Measurements from ENCODE around the gene PIP4K2C.
A peak's percentile ranks its signal among the peaks of the same experiment; 100 is the strongest.

Gene PIP4K2C

DNA sequence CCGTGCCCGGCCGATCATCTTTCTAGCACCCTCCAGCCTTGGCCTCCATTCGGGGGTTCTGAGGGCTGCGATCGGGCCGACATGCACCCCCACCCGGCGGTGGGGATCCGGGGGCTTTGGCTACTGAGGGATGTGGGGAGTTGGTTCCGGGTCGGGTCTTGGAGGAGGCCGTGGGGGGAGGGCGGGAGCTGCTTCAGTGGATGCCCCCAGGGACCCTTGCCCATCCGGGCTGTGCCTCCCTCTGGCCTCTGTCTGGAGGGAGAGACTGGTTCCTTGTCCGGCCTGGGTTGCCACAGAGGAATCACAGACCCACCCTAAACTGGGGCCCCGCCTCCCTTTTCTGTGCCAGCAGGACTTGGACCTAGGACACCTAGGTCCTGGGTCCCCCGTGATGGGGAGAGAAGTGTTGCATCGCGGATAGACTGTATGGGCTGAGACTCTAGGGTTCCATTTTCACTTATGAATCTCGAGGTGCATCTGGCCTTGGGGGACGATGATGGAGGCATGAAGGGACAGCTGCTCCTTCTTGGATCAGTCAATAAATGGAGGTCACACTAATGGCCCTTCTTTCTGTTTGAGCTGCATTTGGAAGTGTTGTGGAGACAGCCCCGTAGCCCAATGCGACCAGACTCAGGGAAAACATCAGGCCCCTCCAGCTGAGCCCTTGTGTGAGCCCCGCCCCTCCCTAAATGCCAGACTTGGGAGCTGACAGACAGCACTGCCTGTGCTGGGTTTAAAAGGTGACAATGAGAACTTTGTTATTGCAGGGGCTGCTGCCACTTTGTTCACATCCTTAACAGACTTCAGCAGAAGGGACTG, 14.2 kb downstream of the PIP4K2C start:
- FAIRE-seq (no peak), DNase-seq (ENCODE audit: insufficient read length, low spot score) (no peak)
- peak; percentile 44; the same call in 1 of the 2 replicates for TF ChIP-seq POLR2A (IDR thresholded peaks at IDR 0.05; ENCODE audit: low read depth, low read length)

DNA sequence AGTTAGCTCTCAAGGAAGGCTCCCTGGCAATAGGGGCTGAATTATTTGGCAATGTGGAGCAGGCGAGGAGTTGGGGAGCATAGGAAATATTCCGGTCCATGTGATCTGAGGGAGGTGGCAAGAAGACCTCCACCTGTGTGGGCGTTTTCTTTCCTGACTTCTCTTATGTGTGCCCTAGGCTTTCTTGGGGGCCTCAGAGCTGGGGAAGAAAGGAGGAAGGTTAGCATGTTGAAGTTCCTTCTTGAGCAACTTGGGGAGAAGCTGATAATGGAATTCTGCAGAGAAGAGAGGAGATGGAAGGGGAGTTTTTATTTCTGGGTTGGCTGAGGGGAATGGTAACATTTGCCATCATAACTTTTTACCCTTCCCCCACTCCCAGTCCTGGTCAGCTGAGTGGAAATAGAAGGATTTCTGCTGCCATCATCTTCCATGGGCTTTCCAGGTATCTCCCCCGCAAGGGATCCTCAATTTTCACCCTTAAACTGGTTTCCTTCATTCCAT, 14.9 kb downstream of the PIP4K2C start:
- TF ChIP-seq POLR2A (IDR thresholded peaks at IDR 0.05; ENCODE audit: low read depth, low read length) = no peak
- no peak for FAIRE-seq
- no peak for DNase-seq (ENCODE audit: insufficient read length, low spot score)

DNA sequence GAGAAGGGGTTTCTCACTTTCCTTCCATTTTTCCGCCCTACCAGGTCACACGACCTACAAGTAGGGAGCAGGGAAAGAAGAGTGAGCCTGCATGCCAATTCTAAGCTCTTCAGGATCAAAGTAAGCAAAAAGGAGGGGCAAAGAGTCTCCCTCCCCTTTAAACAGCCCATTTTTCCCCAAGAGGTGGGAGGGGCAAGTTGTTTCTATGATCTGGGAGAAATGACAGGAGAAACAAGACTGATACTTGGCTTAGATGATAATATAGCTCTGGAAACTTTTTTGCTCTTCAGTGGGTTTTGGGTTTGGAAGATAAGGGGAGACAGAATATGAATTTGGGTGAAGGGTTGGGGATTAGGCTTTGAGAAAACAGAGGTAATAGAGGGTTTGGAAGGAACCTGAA, 15.4 kb downstream of the PIP4K2C start:
- DNase-seq (ENCODE audit: insufficient read length, low spot score) (no peak), FAIRE-seq (no peak)
- TF ChIP-seq POLR2A (IDR thresholded peaks at IDR 0.05; ENCODE audit: low read depth, low read length) = no peak

GRCh38 chr12:57606821-57607220, 15.8 kb downstream of the PIP4K2C start:
- DNase-seq (ENCODE audit: insufficient read length, low spot score) (no peak), FAIRE-seq (no peak)
- no peak for TF ChIP-seq POLR2A (IDR thresholded peaks at IDR 0.05; ENCODE audit: low read depth, low read length)

DNA sequence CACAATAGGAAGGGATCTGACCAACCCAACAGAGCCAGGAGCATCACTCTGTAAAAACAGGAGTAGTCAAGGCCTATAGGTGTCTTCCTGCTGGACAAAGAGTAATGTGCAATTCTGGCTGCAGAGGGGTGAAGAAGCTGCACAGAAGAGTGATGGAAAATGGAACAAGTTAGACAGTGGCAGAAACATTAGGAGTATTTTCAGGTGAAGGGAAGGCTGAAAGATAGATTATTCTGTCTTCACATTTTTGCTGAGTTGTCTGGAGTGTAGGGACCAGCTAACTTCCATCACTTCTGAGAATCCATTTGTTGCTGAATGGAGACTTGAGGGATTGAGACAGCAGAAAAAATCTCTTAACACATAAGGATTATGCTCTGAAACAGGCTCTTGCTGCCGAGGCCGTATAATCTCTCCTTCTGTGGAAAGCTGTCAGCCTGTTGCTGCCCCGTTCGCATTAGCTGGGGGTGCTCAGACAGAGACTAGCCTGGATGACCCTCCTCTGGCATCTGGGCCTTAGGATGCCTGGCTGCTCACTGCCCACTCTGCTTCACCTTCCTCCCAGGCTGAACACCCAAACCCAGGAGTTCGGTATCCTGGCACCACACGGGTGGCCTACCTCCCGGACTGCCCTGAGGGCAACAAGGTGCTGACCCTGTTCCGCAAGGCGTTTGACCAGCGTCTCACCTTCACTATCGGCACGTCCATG, 17.1 kb downstream of the PIP4K2C start:
- TF ChIP-seq POLR2A (IDR thresholded peaks at IDR 0.05; ENCODE audit: low read depth, low read length) = no peak
- FAIRE-seq (no peak), DNase-seq (ENCODE audit: insufficient read length, low spot score) (no peak)

DNA sequence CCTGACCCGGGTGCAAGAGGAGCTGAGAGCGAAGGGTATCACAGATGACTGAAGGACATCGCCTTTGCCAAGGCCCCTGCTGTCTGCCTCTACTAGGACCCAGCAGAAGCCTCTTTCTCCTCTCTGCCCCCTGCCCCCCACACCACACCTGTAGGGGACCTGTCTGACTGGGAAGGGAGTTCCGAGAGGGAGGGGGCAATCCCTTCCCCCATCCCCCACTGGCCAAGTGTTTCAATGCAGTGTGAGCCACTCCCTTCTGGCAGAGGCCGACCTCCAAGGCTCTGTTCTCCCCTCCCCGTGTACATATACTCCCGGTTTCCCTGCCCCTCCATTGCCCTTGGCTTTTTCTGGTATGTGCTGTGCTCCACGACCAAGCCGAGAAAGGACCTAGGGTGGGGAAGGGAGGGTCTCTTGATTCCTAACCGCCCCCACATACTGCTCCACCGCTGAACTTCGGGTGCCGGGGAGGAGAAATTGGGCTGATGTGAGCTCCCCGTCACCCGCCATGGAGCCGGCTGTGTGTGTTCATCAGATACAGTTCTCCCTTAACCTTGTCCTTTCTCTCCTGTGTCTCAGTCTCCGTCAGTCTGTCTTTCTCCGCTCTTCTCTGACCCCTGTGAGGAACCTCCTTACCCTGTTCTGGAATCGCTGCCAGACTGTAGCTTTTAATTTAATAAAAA, 18.2 kb downstream of the PIP4K2C start:
- DNase-seq (ENCODE audit: insufficient read length, low spot score) (no peak), FAIRE-seq (no peak)
- TF ChIP-seq POLR2A (IDR thresholded peaks at IDR 0.05; ENCODE audit: low read depth, low read length) = no peak

DNA sequence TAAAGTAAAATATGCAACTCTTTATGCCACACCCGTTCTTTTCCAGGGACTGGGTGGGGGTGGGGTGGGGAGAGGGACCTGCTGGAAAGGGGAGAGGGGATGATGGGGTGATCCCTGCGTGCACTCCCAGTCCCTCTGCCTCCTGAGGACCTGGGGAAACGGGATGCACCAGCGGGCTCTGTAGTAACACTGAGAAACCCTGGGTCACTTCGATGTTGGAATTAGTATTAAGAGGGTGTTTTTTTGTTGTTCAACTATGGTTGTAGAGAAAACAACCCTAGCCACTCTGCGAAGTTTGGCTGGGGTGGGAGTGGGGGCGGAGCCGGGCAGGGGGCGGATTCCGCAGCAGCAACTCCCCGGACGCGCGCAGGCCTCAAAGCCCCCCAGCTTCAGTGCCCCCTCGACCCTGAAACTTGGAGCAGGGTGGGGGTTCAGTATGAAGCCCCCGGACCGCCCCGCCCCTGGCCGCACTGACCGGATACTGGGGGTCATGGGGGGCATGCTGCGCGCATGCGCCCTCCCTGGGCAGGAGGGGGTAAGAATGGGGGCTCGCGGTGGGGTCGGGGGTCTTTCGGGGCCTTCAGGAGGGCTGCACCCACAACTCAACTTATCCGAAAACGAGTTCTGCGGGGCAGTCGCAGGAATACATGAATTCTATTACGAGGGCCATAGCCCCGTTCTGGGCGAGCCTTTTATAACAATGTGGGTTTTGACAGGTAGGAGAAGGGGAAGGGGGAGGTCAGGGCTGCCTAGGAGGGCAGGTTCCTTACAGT, 19.0 kb downstream of the PIP4K2C start:
- FAIRE-seq = no peak
- no peak for DNase-seq (ENCODE audit: insufficient read length, low spot score)
- no peak for TF ChIP-seq POLR2A (IDR thresholded peaks at IDR 0.05; ENCODE audit: low read depth, low read length)

- DNase-seq (ENCODE audit: insufficient read length, low spot score) (no peak), FAIRE-seq (no peak)
- no peak for TF ChIP-seq POLR2A (IDR thresholded peaks at IDR 0.05; ENCODE audit: low read depth, low read length)
Observed at GRCh38 chr12:57610554-57611107, 19.6 kb downstream of the PIP4K2C start.

DNA sequence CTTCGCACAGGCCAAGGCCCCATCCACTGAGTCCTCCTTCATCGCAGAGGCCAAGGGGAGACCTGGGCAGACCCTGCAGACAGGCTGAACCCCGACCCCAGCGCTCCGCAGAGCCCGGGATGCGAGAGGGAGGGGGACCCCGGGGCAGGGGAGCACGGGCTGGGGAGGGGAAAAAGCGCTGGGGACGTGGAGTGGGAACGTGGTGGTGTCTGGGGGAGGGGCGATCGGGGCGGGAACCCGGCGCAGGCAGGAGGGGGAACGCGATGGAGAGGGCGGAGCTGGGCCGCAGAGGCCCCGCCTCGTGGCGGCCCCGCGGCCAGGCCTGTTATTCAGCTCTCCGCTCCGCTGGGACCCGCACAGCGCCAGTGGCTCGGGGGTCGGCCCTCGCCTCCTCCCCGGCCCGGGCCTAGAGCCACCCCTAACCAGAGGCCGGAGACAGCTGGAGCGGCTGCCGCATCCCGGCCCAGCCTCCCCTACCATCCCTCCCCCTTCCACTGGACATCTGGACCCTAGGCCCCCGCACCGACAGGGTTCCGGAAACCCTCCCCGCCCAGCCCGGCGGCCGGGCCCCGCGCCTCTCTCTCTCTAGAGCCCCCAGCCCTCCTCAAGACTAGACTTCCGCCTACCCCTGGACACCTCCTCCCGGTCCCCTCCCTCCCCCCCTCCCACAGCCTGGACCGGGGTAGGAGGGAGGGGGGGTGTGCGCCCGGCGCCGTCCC, 20.3 kb downstream of the PIP4K2C start, which contains the start of gene ARHGEF25:
ARHGEF25 (plus strand) TSS at position 328 of the 719 bp plus-strand sequence. CDS start 460 bp downstream, outside the sequence.
- no peak; the same call in 1 of the 2 replicates for TF ChIP-seq POLR2A (IDR thresholded peaks at IDR 0.05; ENCODE audit: low read depth, low read length)
- peak; percentile 89 for DNase-seq (ENCODE audit: insufficient read length, low spot score)
- FAIRE-seq = no peak

- no peak for TF ChIP-seq POLR2A (IDR thresholded peaks at IDR 0.05; ENCODE audit: low read depth, low read length)
- FAIRE-seq (no peak), DNase-seq (ENCODE audit: insufficient read length, low spot score) (no peak)
Observed at GRCh38 chr12:57611827-57612710, 21.1 kb downstream of the PIP4K2C start.

DNA sequence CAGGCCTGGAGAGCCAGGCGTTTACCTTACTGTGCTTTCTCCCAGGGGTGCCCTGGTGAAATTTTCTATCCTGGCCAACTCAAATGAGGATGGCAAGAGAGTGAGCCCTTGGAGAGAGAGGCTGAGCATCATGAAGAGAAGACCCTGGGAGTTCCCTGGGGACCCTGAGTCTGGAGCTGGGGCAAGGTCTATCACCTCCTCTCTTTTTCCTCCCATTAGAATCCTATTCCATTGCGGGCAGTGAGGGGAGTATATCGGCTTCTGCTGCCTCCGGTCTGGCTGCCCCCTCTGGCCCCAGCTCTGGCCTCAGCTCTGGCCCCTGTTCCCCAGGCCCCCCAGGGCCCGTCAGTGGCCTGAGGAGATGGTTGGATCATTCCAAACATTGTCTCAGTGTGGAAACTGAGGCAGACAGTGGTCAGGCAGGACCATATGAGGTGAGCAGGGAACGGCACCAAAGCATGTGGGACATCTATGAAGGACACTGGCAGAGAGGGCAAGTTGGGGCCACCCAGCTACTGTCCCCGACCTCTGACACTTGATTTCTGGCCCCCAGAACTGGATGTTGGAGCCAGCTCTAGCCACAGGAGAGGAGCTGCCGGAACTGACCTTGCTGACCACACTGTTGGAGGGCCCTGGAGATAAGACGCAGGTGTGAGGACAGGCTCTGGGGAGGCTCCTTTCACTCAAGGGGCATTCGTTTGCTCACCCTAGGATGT, 21.9 kb downstream of the PIP4K2C start:
- FAIRE-seq (no peak), DNase-seq (ENCODE audit: insufficient read length, low spot score) (no peak)
- TF ChIP-seq POLR2A (IDR thresholded peaks at IDR 0.05; ENCODE audit: low read depth, low read length) = no peak
